ENCODE measurements around the gene ITGAL.
A peak's percentile ranks its signal among the peaks of the same experiment; 100 is the strongest.

Gene ITGAL

DNA sequence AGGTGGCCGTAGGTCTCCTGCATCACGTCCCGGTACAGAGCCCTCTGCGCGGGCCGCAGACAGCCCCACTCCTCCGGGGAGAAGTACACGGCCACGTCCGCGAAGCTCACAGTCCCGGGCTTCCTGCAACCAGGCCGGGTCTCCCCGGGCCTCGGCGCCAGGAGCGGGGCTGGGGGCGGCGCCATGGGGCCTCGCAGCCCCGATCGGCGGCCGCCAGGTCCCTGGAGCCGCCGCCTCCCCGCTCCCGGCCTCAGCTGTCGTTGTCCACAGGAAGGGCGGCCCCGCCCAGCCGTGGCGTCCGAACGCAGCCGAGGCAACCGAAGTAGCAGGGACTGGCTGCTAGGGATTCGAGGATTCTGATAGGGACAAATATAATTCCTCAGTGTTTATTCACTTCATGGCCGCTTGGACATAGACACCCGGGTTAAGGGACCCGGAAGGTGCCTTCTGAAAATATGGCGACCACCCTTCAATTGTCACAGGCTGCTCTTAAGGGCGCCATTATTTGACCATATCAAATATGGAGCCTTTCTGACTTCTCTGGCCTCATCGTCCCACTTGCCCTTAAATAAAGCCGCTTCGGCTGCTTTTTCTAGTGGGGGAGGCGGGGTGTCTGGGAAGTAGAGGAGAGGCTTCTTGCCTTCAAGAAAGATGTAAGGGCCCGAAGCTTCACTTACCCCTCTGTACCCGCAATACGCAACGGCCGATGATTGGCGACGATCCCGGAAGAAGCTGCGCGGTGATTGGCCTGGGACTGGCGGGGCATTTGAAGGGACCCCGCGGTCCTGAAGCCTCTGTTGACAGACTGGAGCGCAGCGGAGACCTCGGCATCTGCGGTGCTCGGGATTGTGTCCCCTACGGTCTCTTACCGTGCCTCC is 99.1 kb downstream of the ITGAL start, which contains the start of gene ZNF688:
ZNF688 (minus strand) TSS at position 270 of the 878 bp plus-strand sequence; CDS start at position 185, 85 bp downstream.
- peak; percentile 94 for DNase-seq

All from COR-L47 (cell line).